HEK293 (cell line): Measurements from ENCODE around the gene OOSP4B.

Experiments used
- ATF2 ChIP-seq: fragments of 450-650 bp; formaldehyde crosslinking; IDR thresholded peaks from 2 replicates; pipeline ENCODE4 v1.5.1; 2016; ENCODE audit warnings: missing biosample characterization, missing genetic modification characterization, low read depth
- CTCF ChIP-seq: fragments of 450-650 bp; formaldehyde crosslinking; IDR thresholded peaks from 2 replicates; pipeline ENCODE4 v1.5.1; 2016; ENCODE audit warnings: missing biosample characterization, missing genetic modification characterization
- ZBTB1 ChIP-seq: fragments of 450-650 bp; formaldehyde crosslinking; IDR thresholded peaks from 2 replicates; pipeline ENCODE4 v1.5.1; 2016; ENCODE audit warnings: missing biosample characterization, missing genetic modification characterization
- ZBTB26 ChIP-seq: fragments of 450-650 bp; formaldehyde crosslinking; optimal IDR thresholded peaks from 2 replicates; pipeline ENCODE3; 2016; ENCODE audit warnings: missing biosample characterization, mild to moderate bottlenecking, missing genetic modification characterization
- ZNF449 ChIP-seq: fragments of 450-650 bp; formaldehyde crosslinking; IDR thresholded peaks from 2 replicates; pipeline ENCODE4 v1.5.1; 2017; ENCODE audit warnings: missing biosample characterization, mild to moderate bottlenecking, missing genetic modification characterization, moderate library complexity
- ZNF549 ChIP-seq: fragments of 450-650 bp; IDR thresholded peaks from 2 replicates; pipeline ENCODE4 v1.5.1; 2018; ENCODE audit warnings: missing biosample characterization, missing genetic modification characterization, mild to moderate bottlenecking, inconsistent platforms, moderate library complexity
- ZNF626 ChIP-seq: fragments of 450-650 bp; sonication (Bioruptor Pico); formaldehyde crosslinking; IDR thresholded peaks from 2 replicates; pipeline ENCODE4 v1.5.1; 2018; ENCODE audit warnings: missing biosample characterization, missing genetic modification characterization, inconsistent platforms
- ZNF645 ChIP-seq: fragments of 450-650 bp; formaldehyde crosslinking; IDR thresholded peaks from 2 replicates; pipeline ENCODE4; 2016; ENCODE audit warnings: missing biosample characterization, missing genetic modification characterization
- ZNF76 ChIP-seq: fragments of 450-650 bp; formaldehyde crosslinking; IDR thresholded peaks from 2 replicates; pipeline ENCODE4; 2016; ENCODE audit warnings: low read depth, missing biosample characterization, missing genetic modification characterization, borderline replicate concordance
- ZNF791 ChIP-seq: fragments of 450-650 bp; formaldehyde crosslinking; IDR thresholded peaks from 2 replicates; pipeline ENCODE4 v1.5.1; 2016; ENCODE audit warnings: missing biosample characterization, missing genetic modification characterization

- TF ChIP-seq ATF2 (tag by site-specific recombination) (no peak), ZBTB1 (tag by site-specific recombination) (no peak), ZNF645 (tag by site-specific recombination) (no peak), ZBTB26 (tag by site-specific recombination) (no peak), ZNF76 (tag by site-specific recombination) (no peak), ZNF549 (tag by site-specific recombination) (no peak), ZNF626 (tag by site-specific recombination) (no peak), CTCF (tag by site-specific recombination) (no peak), ZNF791 (tag by site-specific recombination) (no peak), ZNF449 (tag by site-specific recombination) (no peak)
Measured at GRCh38 chr11:60005360-60005759, 11.6 kb upstream of the OOSP4B start.
